ENCODE measurements around the gene DLGAP1.

DLGAP1 gene

GRCh38 chr18:3493501-3494244, 961.4 kb downstream of the DLGAP1 start:
- no peak overlapping the region for H2BK120ac ChIP-seq (ENCODE audit: low read depth, low read length)
- no peak overlapping the region for H4K91ac ChIP-seq (ENCODE audit: low read depth, low read length, poor library complexity)
- H3K4me2 ChIP-seq (ENCODE audit: insufficient read depth, low read length, poor library complexity, severe bottlenecking): no peak overlapping the region
- no peaks in the 10 kb centered on the region for H3K9me3 ChIP-seq (replicated peaks in 1 of 2; ENCODE audit: control insufficient read depth in 2 of 2, insufficient read depth in 1 of 2, low read depth in 1 of 2, low read length in 2 of 2)
- no CpG with 5 or more reads among the region's 9 CpGs for WGBS, 2 donors (ENCODE audit: extremely low coverage in 2 of 2, insufficient read length in 2 of 2, insufficient replicate concordance in 1 of 2)
- H3K4me1 ChIP-seq (ENCODE audit: control insufficient read depth in 2 of 2, insufficient read depth in 1 of 2, low read depth in 1 of 2, low read length in 2 of 2): peaks cover 0 to 5% of the 10 kb centered on the region in 2 donors
- no peak overlapping the region for H3K9ac ChIP-seq (ENCODE audit: low read depth, low read length, poor library complexity)
- no peak overlapping the region for H4K8ac ChIP-seq (ENCODE audit: low read depth, low read length)
- no peaks in the 10 kb centered on the region for H3K79me1 ChIP-seq (ENCODE audit: low read depth, low read length)
- H3K4ac ChIP-seq (ENCODE audit: low read length): no peak overlapping the region
- H3K14ac ChIP-seq (ENCODE audit: low read length): no peak overlapping the region
- peaks cover 0 to 7% (median 2%) of the 10 kb centered on the region in 3 experiments for H3K27me3 ChIP-seq (ENCODE audit: control insufficient read depth in 3 of 3, insufficient read depth in 3 of 3, low read depth in 1 of 3, low read length in 3 of 3)
- no peak overlapping the region for H3K27ac ChIP-seq (replicated peaks; ENCODE audit: low read length)
- DNase-seq (ENCODE audit: low spot score): no peak
- H3K4me3 ChIP-seq (ENCODE audit: low read length in 2 of 2): no peak overlapping the region
- H3K18ac ChIP-seq (ENCODE audit: low read length): no peak overlapping the region
- no peak overlapping the region for H2BK15ac ChIP-seq (ENCODE audit: low read length)
- H3K23ac ChIP-seq (ENCODE audit: low read depth, low read length, poor library complexity): no peak overlapping the region
- no peak overlapping the region for H2AFZ ChIP-seq (ENCODE audit: low read length)
- no peak overlapping the region for H2AK5ac ChIP-seq (ENCODE audit: low read depth, low read length)
- no peaks in the 10 kb centered on the region for H3K36me3 ChIP-seq (replicated peaks in 1 of 2; ENCODE audit: control insufficient read depth in 2 of 2, insufficient read depth in 2 of 2, low read length in 2 of 2)
- no peak overlapping the region for H2BK5ac ChIP-seq (ENCODE audit: low read length)
- no peak overlapping the region for H2BK12ac ChIP-seq (ENCODE audit: low read length)

GRCh38 chr18:3492721-3493120, 962.4 kb downstream of the DLGAP1 start:
- no peak overlapping the region for H3K9ac ChIP-seq (ENCODE audit: low read depth, low read length, poor library complexity)
- H3K4ac ChIP-seq (ENCODE audit: low read length): no peak overlapping the region
- no peak overlapping the region for H2AK5ac ChIP-seq (ENCODE audit: low read depth, low read length)
- H3K14ac ChIP-seq (ENCODE audit: low read length): no peak overlapping the region
- no peaks in the 10 kb centered on the region for H3K9me3 ChIP-seq (replicated peaks in 1 of 2; ENCODE audit: control insufficient read depth in 2 of 2, insufficient read depth in 1 of 2, low read depth in 1 of 2, low read length in 2 of 2)
- no peak overlapping the region for H2BK12ac ChIP-seq (ENCODE audit: low read length)
- no peak overlapping the region for H4K91ac ChIP-seq (ENCODE audit: low read depth, low read length, poor library complexity)
- no peak for DNase-seq (ENCODE audit: low spot score)
- H3K36me3 ChIP-seq (replicated peaks in 1 of 2; ENCODE audit: control insufficient read depth in 2 of 2, insufficient read depth in 2 of 2, low read length in 2 of 2): no peaks in the 10 kb centered on the region
- H3K4me3 ChIP-seq (ENCODE audit: low read length in 2 of 2): no peak overlapping the region
- H3K79me1 ChIP-seq (ENCODE audit: low read depth, low read length): no peaks in the 10 kb centered on the region
- H2BK120ac ChIP-seq (ENCODE audit: low read depth, low read length): no peak overlapping the region
- WGBS, 2 donors (ENCODE audit: extremely low coverage in 2 of 2, insufficient read length in 2 of 2, insufficient replicate concordance in 1 of 2): no CpG with 5 or more reads among the region's 2 CpGs
- H3K27ac ChIP-seq (replicated peaks; ENCODE audit: low read length): no peak overlapping the region
- H2BK5ac ChIP-seq (ENCODE audit: low read length): no peak overlapping the region
- no peak overlapping the region for H3K18ac ChIP-seq (ENCODE audit: low read length)
- peaks cover 0 to 5% of the 10 kb centered on the region in 2 donors for H3K4me1 ChIP-seq (ENCODE audit: control insufficient read depth in 2 of 2, insufficient read depth in 1 of 2, low read depth in 1 of 2, low read length in 2 of 2)
- no peaks in the 10 kb centered on the region for H3K27me3 ChIP-seq (ENCODE audit: control insufficient read depth in 3 of 3, insufficient read depth in 3 of 3, low read depth in 1 of 3, low read length in 3 of 3)
- H3K23ac ChIP-seq (ENCODE audit: low read depth, low read length, poor library complexity): no peak overlapping the region
- no peak overlapping the region for H3K4me2 ChIP-seq (ENCODE audit: insufficient read depth, low read length, poor library complexity, severe bottlenecking)
- no peak overlapping the region for H2BK15ac ChIP-seq (ENCODE audit: low read length)
- H2AFZ ChIP-seq (ENCODE audit: low read length): no peak overlapping the region
- H4K8ac ChIP-seq (ENCODE audit: low read depth, low read length): no peak overlapping the region

DNA sequence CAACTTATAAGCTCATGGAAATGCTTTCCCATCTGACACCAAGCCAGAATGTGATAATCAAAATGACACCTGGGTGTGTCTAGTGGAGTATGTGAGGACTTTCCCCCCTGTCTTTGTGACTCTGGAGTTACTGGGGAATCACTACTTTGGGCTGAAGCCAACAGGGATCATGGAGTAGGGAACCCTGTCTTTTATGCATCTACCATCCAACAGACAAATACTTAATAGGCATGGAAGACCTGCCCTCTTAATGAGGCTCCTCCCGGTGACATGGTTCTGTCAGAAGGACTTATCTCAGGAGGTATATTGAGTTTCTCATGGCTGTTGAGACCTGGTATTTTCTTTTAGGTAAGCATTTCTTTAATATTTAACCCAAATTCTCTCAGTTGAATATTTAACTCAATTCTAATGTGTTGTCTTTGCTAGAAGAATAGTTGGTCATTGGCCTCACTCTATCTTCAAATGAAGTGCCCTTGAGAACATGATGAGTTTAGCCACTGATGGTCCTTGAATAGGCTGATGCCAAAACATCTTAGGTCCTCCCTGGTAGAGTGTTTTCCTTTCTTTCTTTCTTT, 963.0 kb downstream of the DLGAP1 start:
- Histone ChIP-seq H3K4ac (ENCODE audit: low read length) (no peak overlapping the region), H3K36me3 (replicated peaks in 1 of 2; ENCODE audit: control insufficient read depth in 2 of 2, insufficient read depth in 2 of 2, low read length in 2 of 2) (no peaks in the 10 kb centered on the region), H3K4me3 (ENCODE audit: low read length in 2 of 2) (no peak overlapping the region), H3K4me2 (ENCODE audit: insufficient read depth, low read length, poor library complexity, severe bottlenecking) (no peak overlapping the region), H2AFZ (ENCODE audit: low read length) (no peak overlapping the region), H2BK120ac (ENCODE audit: low read depth, low read length) (no peak overlapping the region), H4K8ac (ENCODE audit: low read depth, low read length) (no peak overlapping the region), H3K14ac (ENCODE audit: low read length) (no peak overlapping the region), H3K27me3 (ENCODE audit: control insufficient read depth in 3 of 3, insufficient read depth in 3 of 3, low read depth in 1 of 3, low read length in 3 of 3) (no peaks in the 10 kb centered on the region), H2BK5ac (ENCODE audit: low read length) (no peak overlapping the region), H2BK15ac (ENCODE audit: low read length) (no peak overlapping the region), H2BK12ac (ENCODE audit: low read length) (no peak overlapping the region), H3K9me3 (replicated peaks in 1 of 2; ENCODE audit: control insufficient read depth in 2 of 2, insufficient read depth in 1 of 2, low read depth in 1 of 2, low read length in 2 of 2) (no peaks in the 10 kb centered on the region), H3K4me1 (ENCODE audit: control insufficient read depth in 2 of 2, insufficient read depth in 1 of 2, low read depth in 1 of 2, low read length in 2 of 2) (peaks cover 0 to 5% of the 10 kb centered on the region in 2 donors), H3K79me1 (ENCODE audit: low read depth, low read length) (no peaks in the 10 kb centered on the region), H3K9ac (ENCODE audit: low read depth, low read length, poor library complexity) (no peak overlapping the region), H3K23ac (ENCODE audit: low read depth, low read length, poor library complexity) (no peak overlapping the region), H2AK5ac (ENCODE audit: low read depth, low read length) (no peak overlapping the region), H3K27ac (replicated peaks; ENCODE audit: low read length) (no peak overlapping the region), H4K91ac (ENCODE audit: low read depth, low read length, poor library complexity) (no peak overlapping the region), H3K18ac (ENCODE audit: low read length) (no peak overlapping the region)
- no peak for DNase-seq (ENCODE audit: low spot score)
- WGBS, 2 donors (ENCODE audit: extremely low coverage in 2 of 2, insufficient read length in 2 of 2, insufficient replicate concordance in 1 of 2): no CpG with 5 or more reads among the region's 1 CpG

GRCh38 chr18:3489462-3489861, 965.6 kb downstream of the DLGAP1 start:
- no CpG with 5 or more reads among the region's 6 CpGs for WGBS, 2 donors (ENCODE audit: extremely low coverage in 2 of 2, insufficient read length in 2 of 2, insufficient replicate concordance in 1 of 2)
- H3K4me1 ChIP-seq (ENCODE audit: control insufficient read depth in 2 of 2, insufficient read depth in 1 of 2, low read depth in 1 of 2, low read length in 2 of 2): peaks cover 0 to 9% of the 10 kb centered on the region in 2 donors
- no peak overlapping the region for H3K27ac ChIP-seq (replicated peaks; ENCODE audit: low read length)
- H2BK15ac ChIP-seq (ENCODE audit: low read length): no peak overlapping the region
- H3K18ac ChIP-seq (ENCODE audit: low read length): no peak overlapping the region
- no peaks in the 10 kb centered on the region for H3K36me3 ChIP-seq (replicated peaks in 1 of 2; ENCODE audit: control insufficient read depth in 2 of 2, insufficient read depth in 2 of 2, low read length in 2 of 2)
- no peak overlapping the region for H2AFZ ChIP-seq (ENCODE audit: low read length)
- no peak for DNase-seq (ENCODE audit: low spot score)
- H2BK120ac ChIP-seq (ENCODE audit: low read depth, low read length): no peak overlapping the region
- H3K4me3 ChIP-seq (ENCODE audit: low read length in 2 of 2): no peak overlapping the region
- no peak overlapping the region for H3K4ac ChIP-seq (ENCODE audit: low read length)
- no peaks in the 10 kb centered on the region for H3K27me3 ChIP-seq (ENCODE audit: control insufficient read depth in 3 of 3, insufficient read depth in 3 of 3, low read depth in 1 of 3, low read length in 3 of 3)
- H3K4me2 ChIP-seq (ENCODE audit: insufficient read depth, low read length, poor library complexity, severe bottlenecking): no peak overlapping the region
- H3K9me3 ChIP-seq (replicated peaks in 1 of 2; ENCODE audit: control insufficient read depth in 2 of 2, insufficient read depth in 1 of 2, low read depth in 1 of 2, low read length in 2 of 2): no peaks in the 10 kb centered on the region
- no peak overlapping the region for H3K9ac ChIP-seq (ENCODE audit: low read depth, low read length, poor library complexity)
- H3K79me1 ChIP-seq (ENCODE audit: low read depth, low read length): no peaks in the 10 kb centered on the region
- H2BK5ac ChIP-seq (ENCODE audit: low read length): no peak overlapping the region
- H3K23ac ChIP-seq (ENCODE audit: low read depth, low read length, poor library complexity): no peak overlapping the region
- no peak overlapping the region for H4K8ac ChIP-seq (ENCODE audit: low read depth, low read length)
- no peak overlapping the region for H2AK5ac ChIP-seq (ENCODE audit: low read depth, low read length)
- no peak overlapping the region for H4K91ac ChIP-seq (ENCODE audit: low read depth, low read length, poor library complexity)
- no peak overlapping the region for H2BK12ac ChIP-seq (ENCODE audit: low read length)
- H3K14ac ChIP-seq (ENCODE audit: low read length): no peak overlapping the region

All from neuronal stem cell (in vitro differentiated cells).